GM19099 (cell line): ENCODE results near the gene DCST1.

Experiments
- POLR2A ChIP-seq: IDR thresholded peaks from 3 replicates; pipeline ENCODE4 v1.6.1; 2011; ENCODE audit warnings: low read depth; ENCODE audit not compliant: insufficient read length; ENCODE audit errors: extremely low read depth

Gene DCST1

DNA sequence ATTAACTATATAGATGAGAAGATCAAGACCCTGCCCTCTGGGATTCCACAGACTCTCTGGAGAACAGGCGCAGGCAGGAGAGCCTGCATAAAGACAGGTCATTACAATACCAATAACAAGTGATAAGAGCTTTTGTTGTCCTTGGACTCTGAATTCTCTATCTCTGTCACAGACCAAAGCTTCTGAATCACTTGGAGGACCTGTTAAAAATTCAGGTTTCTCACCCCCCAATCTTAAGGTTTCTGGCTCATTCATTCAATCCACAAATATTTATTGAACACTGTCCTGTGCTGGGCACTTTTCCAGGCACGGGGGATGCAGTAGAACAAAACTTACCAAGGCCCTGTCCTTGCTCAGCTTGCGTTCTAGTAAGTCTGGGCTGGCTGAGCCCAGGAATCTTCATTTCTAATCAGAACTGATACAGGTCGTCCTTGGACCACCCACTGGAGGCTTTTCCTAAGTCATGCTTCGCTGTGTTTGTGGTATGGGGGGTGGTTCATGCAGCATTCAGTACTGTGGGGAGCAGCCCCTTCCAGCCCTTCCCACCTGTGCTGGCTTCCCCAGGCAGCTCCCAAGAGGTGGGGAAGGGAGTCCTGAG, 31.3 kb downstream of the DCST1 start:
- no peak for TF ChIP-seq POLR2A

DNA sequence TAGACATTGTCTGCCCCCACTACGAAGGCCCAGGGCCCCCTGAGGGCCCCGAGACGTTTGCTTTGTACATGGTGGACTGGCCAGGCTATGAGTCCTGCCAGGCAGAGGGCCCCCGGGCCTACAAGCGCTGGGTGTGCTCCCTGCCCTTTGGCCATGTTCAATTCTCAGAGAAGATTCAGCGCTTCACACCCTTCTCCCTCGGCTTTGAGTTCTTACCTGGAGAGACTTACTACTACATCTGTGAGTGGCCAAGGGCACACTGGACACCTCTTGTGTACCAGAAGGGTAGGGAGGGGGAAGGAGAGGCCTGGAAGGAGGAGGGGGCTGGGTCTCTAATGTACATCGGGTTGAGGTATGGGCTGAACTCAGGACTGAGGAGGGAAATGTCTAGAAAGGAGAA, 33.2 kb downstream of the DCST1 start:
- TF ChIP-seq POLR2A, result no peak

DNA sequence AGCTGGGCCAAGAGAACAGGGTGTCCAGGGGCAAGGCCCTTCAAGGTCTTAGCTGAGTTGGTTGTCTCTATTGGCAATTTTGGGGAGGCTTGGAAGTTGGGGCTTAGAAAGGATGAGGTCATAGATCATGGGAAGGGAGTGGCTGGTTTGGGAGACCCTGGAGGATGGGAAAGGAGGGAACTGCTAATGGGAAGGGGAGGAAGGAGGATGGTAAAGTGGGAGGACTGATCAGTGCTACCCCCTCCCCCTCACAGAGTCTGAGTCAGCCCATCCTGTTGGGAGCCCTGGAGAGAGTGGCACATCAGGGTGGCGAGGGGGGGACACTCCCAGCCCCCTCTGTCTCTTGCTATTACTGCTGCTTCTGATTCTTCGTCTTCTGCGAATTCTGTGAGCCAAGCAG, 35.0 kb downstream of the DCST1 start:
- no peak for TF ChIP-seq POLR2A

DNA sequence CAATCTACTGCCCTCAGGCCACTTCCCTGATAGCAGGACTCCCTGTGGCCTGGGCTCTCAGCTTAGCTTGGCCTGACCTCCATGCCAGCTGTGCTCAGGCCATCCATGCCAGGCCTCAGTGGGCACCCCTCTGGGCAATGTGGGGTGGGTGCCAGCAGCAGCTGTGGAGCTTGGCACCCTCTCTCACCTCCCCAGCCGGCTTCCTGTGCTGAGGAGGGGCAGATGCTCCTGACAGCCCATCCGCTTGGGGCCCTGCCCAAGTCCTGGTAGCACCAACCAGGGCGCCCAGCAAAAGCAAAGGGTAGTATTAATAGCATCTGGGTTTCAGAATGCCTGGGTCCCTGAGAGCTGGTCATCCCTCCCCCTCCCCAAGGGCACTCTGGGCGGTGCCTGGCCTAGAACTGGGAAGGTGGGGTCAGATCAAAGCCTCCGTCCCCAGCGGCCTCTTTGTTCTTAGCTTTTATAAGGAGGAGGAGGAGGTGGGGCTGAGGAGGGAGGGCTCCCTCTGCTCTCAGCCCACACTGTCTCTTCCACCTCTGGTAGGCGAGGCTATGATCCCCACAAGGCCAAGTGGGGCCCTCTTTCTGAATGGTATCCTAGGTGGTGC, 36.0 kb downstream of the DCST1 start:
- TF ChIP-seq POLR2A, result no peak

DNA sequence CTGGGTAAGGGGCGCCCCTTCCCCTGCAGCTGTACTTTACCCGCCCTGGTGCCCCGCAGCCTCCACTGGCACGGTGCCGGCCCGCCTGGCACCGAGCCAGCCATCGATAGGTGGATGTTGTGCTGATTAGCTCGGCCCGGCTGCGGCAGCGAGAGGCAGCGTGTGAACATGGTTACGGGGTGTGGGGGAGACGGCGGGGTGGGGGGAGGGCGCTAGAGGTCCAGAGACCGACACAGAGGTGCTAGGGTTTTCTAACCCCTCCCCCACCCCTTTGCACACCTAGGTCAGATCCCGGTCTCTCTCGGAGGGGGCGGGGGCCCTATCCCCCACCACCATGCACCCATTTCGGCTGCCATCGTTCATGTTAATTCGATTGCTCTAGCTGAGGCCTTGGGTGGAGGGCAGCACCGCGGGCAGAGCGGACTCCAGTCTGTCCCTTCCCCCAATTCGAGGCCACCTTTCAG, 36.6 kb downstream of the DCST1 start:
- no peak for TF ChIP-seq POLR2A

DNA sequence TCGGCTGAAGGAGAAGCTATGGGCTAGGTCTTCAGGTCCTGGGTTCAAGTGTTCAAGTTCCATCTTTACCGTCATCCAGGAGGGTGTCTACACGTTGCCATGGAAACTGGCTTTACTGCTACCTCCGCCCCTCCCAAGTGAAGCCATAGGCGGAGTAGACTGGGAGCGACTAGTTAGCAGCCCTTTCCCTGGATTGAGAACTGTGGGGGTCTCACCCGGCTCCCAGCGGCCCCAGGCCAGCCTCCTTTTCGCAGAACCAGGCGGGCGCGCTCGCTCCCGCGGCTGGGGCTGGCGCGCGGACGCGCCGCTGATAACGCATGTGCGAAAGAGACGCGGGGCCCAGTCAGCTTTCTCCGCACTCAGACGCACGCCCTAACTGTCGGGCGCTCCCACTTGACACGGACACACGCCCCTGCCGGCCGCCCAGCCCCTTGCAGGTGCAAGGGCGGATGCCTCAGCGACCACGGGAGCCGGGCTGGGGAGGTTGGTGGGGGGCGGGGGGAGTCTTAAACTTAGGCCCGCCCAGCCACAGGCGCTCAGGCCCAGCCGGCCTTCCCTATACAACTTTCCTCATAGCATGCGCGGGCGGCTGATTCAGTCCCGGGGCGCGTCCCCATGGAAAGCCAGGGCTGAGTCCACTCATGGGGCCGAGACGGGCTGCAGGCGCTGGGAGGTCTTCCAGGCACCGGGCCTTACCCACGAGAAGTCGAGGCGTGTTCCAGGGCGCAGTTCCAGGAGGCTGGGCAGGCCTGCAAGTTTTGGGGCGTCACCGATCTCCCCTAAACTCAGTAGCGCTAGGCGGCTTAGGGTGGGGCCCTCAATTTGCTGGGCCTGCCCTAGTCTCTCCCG, 37.3 kb downstream of the DCST1 start:
- no peak for TF ChIP-seq POLR2A

DNA sequence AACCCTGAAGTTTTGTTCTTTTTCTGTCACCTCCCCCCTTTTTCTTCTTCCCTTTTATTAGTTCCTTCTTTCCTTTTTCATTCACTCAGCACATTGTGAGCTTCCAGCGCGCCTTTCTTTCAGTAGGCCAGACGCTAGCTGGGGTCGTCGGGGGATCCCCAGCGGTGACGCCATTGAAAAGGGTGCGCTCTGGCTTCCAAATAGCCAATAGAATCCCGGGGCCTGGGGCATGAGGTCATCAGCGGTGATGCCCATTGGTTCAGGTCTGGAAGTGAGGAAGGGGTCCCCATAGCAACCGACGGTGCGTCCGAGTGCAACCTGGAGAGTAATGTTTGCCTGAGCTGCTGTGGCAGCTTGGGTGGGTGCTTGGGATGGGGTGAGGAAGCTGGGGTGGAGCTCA, 38.1 kb downstream of the DCST1 start:
- no peak for TF ChIP-seq POLR2A

DNA sequence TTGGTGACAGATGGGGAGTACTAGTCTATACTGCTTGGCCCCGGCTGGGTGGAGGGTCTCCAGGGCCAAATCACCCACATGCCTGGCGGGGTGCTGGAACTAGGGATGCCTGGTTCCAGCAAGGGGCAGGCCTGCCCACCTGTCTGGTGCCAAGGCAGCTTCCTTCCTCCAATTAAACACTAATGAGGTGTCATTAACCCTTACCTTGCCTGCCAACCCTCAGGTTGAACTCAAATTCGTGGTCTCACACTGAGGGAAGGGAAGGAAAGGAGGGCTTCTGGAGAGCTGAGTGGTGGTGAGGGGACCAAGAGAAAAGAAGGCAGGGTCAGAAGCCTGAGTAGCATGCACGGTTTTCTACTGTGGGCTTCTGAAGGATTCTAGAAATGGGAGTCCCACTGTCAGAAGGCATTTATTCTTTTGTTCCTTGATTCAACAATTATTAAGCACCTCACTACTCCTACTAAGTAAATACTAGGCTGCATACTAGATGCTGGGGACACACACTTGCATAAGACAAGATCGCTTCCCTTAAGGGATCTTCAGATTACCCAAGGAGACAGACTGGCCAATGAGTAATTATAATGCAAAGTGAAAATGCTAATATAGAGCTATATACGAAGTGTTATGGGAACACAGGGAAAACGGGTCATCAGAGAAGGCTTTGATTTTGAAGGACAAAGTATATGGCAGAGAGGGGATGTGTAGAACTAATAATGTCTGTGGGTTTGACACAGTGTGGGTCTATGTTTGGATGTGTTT, 39.1 kb downstream of the DCST1 start:
- no peak for TF ChIP-seq POLR2A

DNA sequence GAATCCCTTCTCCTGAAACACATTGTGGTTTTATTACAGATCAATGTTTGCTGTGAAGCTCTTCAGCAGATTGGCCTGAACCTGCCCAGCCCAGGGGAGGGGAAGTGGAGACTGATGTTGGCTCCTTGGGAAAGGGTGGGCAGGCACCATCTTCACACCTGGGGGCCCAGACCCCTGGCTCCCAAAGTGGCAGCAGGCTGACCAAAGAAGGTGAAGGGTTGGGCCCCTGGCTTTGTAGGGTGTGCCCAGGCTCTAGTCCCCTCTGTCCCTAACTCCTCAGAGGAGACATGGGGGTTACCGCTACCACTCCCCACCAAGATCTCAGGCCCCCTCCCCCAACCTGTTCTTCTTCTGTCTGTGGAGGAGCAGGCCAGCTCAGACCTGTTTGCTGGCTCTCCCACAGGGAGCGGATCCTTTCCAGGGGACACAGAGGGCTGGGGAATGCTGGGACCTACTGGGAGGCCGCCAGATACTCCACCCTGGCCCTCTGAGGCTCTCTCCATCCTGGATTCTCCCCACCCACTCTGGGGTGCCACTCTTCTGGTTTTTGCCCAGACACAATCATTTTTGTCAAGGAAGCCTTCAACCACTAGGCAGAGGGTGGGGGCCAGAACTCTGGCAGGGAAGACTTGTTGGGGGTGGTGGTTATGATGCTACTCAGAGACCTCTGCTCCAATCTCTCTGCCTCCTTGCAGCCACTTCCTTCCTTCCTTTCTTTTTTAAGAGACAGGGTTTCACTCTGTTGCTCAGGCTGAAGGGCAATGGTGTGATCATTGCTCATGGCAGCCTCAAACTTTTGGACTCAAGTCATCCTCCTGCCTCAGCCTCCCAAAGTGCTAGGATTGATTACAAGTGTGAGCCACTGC, 40.0 kb downstream of the DCST1 start:
- no peak for TF ChIP-seq POLR2A

DNA sequence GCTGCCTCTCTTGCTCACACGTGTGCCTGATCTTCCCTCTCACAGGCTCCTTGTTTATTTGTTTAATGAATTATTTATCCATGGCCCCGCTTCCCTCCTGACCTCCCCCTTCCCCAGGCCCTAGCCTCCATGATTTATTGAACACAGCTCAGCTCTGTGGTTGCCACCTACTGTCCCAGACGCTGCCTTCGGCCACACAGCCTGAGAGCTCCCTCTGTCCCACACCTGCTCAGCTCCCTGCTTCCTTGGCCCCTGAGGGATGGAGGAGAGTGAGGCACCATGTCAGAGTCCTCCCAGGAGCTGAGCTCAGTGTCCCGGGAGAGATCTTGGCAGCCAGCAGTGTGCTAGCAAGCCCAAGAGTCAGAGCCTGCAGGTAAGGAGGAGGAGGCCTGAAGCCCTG, 41.9 kb downstream of the DCST1 start:
- TF ChIP-seq POLR2A, result no peak

DNA sequence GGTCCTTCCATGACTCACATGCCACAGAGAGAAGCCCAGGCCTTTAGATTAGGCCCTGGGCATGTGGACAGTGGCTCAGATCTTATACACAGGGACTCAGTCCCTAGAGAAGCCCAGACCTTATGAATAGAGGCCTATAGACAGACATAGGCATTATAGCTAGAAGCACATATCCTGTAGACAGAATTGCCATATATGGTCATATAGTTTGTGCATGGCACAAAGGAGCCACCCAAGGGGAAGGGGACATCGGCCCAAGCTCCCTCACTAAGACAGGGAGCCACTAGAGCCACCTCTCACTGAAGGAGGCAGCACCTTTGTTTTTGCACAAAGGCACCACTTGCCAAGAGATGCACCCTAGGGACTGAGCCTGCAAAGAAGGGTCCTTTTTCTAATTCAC, 42.7 kb downstream of the DCST1 start:
- TF ChIP-seq POLR2A, result no peak

DNA sequence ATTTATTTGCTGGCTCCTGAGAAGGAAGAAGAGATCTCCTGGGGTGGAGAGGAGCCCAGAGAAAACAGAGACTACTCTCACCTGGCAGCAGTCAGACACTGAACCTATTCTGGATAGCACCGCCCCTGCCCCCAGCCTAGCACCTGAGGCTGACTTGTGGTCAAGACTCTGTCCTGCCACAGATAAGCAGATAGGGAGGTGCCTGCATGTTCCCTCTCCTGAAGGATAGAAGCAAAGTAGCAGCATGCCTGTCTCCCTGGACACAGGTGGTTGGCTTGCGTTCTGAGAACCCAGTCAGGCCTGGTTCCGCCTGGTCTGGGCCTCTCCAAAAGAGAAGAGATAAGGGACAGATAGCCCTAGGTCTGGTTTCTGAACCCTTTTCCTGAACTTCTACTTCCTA, 43.7 kb downstream of the DCST1 start:
- TF ChIP-seq POLR2A, result no peak

DNA sequence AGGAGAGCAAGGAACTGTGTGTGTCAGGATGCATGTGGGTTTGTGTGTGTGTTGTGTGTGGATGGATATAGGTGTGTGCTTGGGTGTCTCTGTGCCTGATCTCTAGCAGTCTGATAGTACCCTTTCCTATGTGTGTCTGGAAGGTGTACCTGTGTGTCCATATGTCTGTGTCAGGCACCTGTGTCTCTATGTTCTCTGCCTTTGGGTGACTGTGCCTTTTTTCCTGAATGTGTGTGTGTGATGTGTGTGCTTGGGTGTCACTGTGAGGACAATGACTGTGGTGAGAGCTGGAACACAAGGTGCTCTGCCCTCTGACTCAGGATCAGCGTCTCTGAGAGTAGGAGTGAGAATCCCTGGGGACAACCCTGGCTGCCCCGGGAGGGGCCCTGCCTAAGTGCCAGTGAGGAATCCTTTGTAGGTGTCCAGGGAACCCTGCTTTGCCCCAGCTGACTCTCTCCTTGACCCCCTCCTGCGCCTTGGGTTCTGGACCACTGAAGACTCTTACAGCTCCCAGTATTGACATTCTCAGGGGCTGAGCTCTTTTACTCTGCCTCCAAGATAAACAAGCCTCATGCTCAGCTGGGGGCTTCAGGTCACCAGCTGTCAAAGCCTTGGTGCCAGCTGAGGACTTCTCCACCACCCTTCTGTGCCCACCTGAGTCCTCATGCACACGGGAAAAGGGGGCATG, 44.3 kb downstream of the DCST1 start:
- TF ChIP-seq POLR2A, result no peak
